ENCODE measurements around the gene ATP6AP1.

ATP6AP1 gene

GRCh38 chrX:154467556-154467955 lies 39.1 kb downstream of the ATP6AP1 start:
- no peak for TF ChIP-seq CTCF (IDR thresholded peaks at IDR 0.05; ENCODE audit: low read depth, low read length, missing control alignments)
- no peak for DNase-seq (ENCODE audit: extremely low read depth, low read depth)
- no peak overlapping the region for H3K4me3 ChIP-seq (replicated peaks; ENCODE audit: low read depth, low read length)

- no peak for DNase-seq (ENCODE audit: extremely low read depth, low read depth)
- no peak overlapping the region for H3K4me3 ChIP-seq (replicated peaks; ENCODE audit: low read depth, low read length)
- TF ChIP-seq CTCF (IDR thresholded peaks at IDR 0.05; ENCODE audit: low read depth, low read length, missing control alignments): no peak
Observed at GRCh38 chrX:154468217-154468616, 39.7 kb downstream of the ATP6AP1 start.

GRCh38 chrX:154469114-154469513 lies 40.6 kb downstream of the ATP6AP1 start:
- DNase-seq (ENCODE audit: extremely low read depth, low read depth): no peak
- no peak for TF ChIP-seq CTCF (IDR thresholded peaks at IDR 0.05; ENCODE audit: low read depth, low read length, missing control alignments)
- no peak overlapping the region for H3K4me3 ChIP-seq (replicated peaks; ENCODE audit: low read depth, low read length)

- no peak overlapping the region for H3K4me3 ChIP-seq (replicated peaks; ENCODE audit: low read depth, low read length)
- no peak for DNase-seq (ENCODE audit: extremely low read depth, low read depth)
- TF ChIP-seq CTCF (IDR thresholded peaks at IDR 0.05; ENCODE audit: low read depth, low read length, missing control alignments): no peak
Observed at GRCh38 chrX:154469880-154470279, 41.4 kb downstream of the ATP6AP1 start.

GRCh38 chrX:154470434-154470833 lies 42.0 kb downstream of the ATP6AP1 start:
- TF ChIP-seq CTCF (IDR thresholded peaks at IDR 0.05; ENCODE audit: low read depth, low read length, missing control alignments): no peak
- no peak for DNase-seq (ENCODE audit: extremely low read depth, low read depth)

GRCh38 chrX:154470914-154471568 lies 42.6 kb downstream of the ATP6AP1 start:
- DNase-seq (ENCODE audit: extremely low read depth, low read depth): no peak
- no peak overlapping the region for H3K4me3 ChIP-seq (replicated peaks; ENCODE audit: low read depth, low read length)
- TF ChIP-seq CTCF (IDR thresholded peaks at IDR 0.05; ENCODE audit: low read depth, low read length, missing control alignments): no peak

More at GRCh38 chrX:154470434-154470833, 42.0 kb downstream of the ATP6AP1 start:
- no peak overlapping the region for H3K4me3 ChIP-seq (replicated peaks; ENCODE audit: low read depth, low read length)

All from HFF-Myc (cell line).